HG03575 (cell line): ENCODE results near the gene STK39.

Experiments used
- ATAC-seq: cut with Tn5 transposase; IDR thresholded peaks from one replicate; pipeline ENCODE4 v1.9.1; 2021; ENCODE audit not compliant: unreplicated experiment, insufficient number of reproducible peaks, low FRiP score; ENCODE audit errors: extremely low read depth

Gene STK39

DNA sequence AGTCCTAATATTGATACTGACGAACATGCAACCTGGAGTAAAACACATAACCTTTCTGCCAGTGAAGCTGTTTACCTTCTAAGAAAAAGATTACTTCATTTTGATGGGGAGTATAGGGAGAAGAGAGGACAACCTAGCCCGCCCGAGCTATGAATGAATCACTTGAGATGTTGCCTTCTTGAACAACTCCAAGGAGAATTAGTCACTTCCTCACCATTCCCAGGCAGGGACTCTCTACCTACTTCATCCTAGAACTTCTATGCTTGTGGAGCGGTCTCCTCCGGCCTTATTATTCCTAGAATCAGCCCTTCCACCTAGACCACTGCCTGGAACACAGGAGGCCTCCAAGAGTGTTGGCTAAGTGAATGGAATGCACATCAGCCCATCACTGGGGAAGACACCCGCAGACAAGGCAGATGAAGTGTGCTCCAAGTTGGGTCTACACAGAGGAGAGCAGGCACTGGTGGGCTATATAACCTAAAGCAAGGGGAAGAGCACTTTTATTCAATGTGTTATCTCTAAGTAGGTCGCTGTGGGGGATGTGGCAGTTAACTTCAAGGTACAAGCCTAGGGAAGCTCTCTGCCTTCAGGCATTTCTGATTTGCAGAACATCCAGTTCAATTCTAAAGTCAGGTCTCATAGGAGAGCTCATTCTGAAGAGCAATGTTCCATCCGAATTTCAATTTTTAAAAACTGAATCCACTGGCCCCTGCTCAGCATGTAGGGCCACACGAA is 57.4 kb downstream of the STK39 start:
- no peak for ATAC-seq

DNA sequence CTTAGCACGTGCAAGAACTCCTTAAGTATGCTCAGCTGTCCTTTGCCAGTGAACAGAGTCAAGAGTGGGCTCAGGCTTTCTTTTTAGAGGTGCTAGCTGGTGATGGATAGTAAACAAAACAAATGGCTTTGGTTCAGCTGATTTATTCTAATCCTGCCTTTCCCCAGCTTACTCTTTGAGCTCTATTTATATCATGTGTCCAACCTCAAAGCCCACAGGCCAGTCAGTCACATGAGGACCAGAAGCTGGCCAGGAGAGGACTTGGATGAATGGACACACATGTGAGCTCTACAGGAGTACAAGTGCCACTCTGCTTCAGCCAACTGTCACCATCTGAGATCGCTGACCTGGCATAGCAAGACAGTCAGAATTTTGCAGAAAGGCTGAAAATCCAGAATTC is 59.4 kb downstream of the STK39 start:
- no peak for ATAC-seq

DNA sequence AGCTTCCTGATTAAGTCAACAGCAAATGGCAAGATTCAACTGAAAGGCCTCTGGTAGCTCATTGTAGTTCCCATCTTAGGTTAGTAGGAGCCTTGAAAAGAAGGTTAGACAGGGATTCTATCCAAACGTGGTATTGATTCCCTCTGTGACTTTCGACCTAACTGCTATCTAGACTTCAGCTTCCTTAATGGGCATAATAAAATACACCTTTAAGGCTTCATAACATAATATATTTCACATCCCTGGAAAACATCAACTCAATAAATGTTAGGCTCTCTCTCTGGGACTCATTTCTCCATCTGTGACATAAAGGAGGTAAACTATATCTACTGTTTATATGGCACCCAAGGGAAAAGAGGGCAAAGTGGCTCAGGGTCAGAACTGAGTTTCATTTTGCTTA is 60.9 kb downstream of the STK39 start:
- no peak for ATAC-seq

GRCh38 chr2:168185583-168186274 is 61.7 kb downstream of the STK39 start:
- no peak for ATAC-seq

DNA sequence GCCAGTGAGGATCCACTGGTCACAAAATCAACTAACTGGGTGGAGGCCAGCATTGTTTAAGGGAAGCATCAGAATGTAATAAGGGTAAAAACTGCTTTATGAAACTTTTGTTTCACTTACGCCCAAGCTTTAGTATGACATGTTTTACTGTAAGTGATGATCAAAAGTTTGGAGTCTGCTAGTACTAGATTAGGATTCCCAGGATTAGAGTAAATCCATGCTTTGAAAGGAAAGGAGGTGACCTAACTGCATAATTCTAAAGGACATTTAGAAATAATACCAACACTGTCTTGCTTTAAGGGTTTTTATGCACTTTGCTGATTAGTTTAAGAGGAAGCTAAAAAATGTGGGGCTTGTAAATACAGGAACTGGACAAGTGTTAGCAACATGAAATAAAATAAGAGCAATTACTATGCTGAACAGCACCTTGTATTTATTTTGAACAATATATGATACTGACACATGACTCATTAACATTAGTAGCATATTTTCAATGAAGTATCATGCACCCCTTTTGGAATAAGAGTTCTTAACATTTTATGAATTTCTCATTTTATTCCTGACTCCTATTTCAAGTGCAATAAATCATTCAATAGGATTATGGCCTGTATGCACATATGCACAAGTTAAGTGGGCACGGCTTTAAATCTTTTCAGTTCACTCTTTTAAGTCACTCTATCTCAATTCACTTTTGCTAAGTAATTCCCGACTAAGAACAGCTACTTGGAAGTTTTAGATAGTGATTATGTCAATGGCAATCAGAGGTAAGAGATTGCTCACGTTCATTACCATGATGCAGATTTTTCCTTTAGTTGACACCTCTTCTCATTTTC is 62.5 kb downstream of the STK39 start:
- no peak for ATAC-seq

DNA sequence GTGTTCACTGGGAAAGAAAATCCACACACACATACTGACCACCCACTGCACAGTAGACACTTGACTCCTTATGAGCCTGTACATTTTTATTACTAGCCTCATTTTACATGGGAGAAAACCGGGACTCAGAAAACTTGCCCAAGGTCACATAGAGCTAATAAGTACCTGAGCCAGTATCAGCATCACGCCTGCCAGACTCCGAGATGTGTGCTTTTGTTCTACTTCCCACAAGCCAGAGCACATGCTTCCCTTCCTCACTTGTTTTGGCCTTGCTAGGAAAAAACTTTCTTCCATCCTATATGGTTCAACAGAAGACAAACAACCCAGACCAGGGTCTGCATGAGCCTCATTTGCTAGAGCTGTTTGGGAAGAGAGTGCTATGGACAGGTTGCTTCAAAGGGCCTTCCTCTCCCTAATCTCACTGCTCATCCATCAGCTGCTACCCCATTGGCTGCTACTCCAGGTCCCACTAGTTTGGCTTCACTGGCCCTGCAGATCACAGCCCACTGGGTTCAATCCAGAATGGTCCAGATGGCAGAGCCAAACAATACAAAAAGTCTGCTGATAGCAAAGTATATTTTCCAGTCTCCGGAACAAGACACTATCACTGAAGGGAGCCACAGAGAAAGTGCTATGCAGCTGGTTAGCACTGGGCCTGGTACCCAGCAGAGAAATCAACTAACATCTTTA is 63.9 kb downstream of the STK39 start:
- no peak for ATAC-seq

DNA sequence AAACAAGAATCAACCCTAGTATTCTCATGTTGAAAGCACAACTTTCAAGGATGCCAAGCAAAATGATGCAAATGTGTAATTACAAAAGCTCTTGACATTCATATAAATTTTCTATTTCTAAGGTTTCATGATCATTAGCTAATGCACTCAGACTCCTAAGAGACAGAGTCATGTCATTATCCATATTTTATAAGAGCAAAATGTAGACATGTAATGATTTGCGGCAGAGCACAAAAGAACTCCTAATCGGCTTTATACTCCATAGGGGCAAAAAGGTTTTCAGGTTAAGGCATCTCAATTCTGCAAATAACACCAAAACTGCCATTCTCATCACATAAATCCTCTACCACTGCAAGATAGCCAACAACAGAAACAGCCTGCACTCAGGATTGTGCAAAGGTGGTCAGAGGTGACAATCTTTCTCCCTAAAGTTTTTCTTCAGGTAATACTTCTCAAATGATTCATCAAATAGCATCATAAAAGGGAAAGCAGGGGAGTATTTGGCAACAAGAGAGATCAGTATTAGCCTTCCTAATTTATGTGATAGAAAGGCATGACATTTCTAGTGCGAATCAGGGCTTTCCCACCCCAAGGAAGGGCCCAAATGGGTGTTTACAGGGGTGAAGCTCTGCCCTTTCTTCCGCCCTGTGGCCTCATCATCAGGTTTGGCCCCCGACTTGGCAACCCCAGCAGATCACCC is 64.7 kb downstream of the STK39 start:
- no peak for ATAC-seq

DNA sequence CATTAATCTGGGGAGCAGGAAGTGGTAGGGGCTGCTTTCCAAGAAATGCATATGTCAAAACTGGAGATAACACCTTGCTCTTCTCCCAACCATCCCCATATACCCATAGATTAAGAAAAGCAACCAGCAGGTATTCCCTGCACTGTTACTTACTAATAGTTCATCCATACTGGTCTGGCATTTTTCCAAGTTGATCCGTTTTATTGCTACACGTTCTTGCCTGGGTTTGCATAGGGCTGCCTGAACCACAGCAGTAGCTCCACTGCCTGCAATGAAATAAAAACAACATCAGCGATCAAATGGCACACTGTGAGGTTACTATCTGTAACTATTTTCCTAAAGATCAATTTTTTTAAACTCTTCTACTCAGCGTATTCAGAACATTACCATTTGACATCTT is 65.6 kb downstream of the STK39 start:
- ATAC-seq = no peak

GRCh38 chr2:168180914-168181313 is 66.5 kb downstream of the STK39 start:
- ATAC-seq = no peak

DNA sequence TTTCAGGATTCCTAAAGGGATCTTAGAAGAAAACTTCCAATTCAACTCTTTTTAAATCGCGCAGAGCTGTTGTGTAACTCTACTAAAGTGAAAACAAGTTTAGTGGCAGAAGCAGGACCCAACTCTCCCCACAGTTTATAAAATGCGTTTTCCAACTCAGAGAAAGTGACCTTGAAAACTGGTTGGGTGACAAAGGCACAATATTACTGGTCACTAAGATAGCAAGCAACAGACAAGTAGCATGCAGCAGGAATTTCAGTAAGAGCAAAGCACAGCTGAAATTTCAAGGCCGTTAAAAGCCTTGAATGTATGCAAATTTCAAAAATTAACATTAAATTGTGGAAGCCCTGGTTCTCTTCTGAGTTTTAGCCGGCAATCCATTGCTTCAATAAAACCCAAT is 66.9 kb downstream of the STK39 start:
- ATAC-seq = no peak

GRCh38 chr2:168179592-168179991 is 67.8 kb downstream of the STK39 start:
- ATAC-seq = no peak

- ATAC-seq = no peak
Observed at GRCh38 chr2:168178520-168179324, 68.7 kb downstream of the STK39 start.

DNA sequence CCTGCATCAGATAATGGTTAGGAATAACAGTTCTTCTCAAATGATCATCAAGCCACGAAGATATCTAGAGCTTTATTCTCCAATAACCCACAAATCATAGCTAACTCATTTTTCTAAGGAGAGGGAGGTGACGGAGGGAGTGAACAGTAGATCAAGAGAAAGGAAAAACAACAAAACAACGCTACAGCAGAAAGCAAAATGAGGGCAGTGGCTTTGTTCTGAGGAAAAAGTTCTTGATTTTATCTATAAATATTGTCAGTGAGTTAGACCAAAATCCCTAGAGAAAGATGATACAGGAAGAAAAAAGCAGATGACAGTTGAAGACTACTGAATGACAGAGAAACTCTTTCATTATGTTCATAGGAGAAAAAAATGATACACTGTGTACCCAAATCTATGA is 71.0 kb downstream of the STK39 start:
- no peak for ATAC-seq

GRCh38 chr2:168175469-168175868 is 71.9 kb downstream of the STK39 start:
- no peak for ATAC-seq

DNA sequence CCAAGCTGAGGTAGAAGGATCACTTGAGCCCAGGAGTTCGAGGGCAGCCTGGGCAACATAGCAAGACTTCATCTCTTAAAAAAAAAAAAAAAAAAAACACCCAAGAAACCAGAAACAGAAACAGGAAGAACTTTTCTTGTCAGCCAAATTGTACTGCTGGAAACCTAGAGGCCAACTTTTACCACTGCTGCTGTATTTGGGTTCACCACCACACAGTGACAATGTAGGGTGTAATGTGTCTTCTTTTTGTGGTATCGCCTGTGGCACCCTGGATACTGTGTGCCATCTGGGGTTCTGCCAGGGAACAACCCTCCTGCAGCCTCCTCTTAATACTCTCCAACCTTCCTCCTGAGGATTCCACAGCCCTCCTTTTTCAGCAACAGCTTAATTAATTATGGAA is 72.6 kb downstream of the STK39 start:
- ATAC-seq = no peak

DNA sequence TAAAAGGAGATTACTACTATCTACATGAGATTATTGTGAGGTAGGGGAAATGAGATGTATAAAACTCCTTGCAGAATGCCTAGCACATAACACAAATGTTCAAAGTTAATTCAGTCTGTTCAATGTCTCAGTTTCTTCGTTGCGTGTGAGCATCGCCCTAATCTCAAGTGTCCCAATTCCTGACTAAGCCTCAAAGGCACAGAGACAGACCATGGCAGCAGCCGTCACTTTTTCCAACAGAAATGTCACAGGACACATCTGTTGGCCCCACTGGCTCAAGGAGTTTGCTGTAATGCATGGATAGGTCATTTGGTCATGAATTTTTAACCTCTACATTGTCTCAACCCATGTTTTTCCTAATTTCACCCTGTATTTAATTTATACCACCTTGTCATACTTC is 75.3 kb downstream of the STK39 start:
- no peak for ATAC-seq

DNA sequence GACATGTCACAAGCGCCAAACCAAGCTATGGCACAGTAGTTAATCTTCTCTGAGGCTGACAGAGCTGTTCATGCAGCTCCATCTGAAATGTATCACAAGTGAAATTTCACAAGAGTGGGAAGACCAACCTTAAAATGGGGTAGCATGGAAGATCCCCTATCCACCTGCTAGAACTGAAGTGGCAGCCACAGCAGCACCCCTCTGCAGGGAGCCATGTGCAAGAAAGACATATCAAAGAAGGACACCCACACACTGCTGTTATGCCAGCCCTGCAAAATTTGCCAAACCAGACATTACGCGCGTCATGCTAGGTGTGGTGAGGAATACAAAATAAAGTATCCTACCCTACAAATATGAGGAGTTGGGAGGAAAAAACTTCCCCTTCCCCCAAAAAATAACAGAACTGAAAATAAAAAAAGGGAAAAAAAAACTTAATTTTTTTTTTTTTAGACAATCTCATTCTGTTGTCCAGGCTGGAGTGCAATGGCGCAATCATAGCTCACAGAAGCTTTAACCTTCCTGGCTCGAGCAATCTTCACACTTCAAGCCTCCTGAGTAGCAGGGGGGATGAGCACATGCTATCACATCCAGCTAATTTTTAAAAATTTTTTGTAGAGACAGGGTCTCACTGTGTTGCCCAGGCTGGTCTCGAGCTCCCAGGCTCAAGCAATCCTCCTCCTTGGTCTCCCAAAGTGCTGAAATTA is 76.2 kb downstream of the STK39 start:
- no peak for ATAC-seq
